ENCODE data around the gene RPL22.

DNA sequence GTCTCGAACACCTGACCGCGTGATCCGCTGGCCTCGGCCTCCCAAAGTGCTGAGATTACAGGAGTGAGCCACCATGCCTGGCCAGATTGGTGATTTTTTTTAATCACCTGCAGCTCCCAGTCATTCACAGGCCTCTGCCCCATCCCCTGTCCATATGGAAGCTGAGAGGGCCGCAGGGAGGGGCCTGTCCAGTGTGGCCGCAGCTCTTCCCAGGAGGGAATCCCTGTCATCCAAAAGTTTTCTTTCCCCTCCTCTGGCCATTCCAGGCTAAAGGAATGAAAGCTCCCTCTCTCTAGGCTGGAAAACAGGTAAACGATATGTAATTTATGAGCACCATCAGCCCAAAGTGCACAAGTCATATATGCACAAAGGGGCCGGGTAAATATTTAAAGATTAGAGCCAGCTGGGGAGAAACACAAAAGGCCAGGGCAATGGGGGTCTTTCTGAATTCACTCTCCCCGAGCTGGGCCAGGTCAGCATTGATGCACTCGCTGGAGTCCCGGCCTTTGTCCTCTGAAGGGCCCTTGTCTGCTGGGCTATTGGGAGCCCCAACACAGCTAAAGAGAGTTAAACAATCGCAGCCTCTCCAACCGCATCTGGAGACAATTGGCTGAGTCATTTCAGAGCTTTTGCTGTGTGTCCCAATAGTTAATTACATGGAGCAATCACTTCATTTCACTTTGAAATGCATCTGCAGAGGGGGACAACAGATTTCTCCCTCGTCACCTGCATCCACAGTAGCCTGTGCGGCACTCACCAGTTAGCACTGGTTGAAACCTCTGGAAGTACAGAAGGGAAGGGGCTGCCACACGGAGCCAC is 40.8 kb upstream of the RPL22 start:
- TF ChIP-seq EZH2 (optimal IDR thresholded peaks at IDR 0.05; ENCODE audit: low read depth, low read length) (no peak), EZH2phosphoT487 (IDR thresholded peaks at IDR 0.05; ENCODE audit: low read length) (no peak), CTCF (IDR thresholded peaks at IDR 0.05; ENCODE audit: low read length) (no peak)

All from MM.1S (cell line).